Heart left ventricle (tissue), 16 donors: ENCODE results near the gene CTCFL. TPM values are rescaled to one million over a fixed set of nuclear protein-coding genes. Genes with fewer than 3 reads are reported as not detected.

Source experiments
- ATAC-seq, 4 donors: fragments of 200-7000 bp; cut with Tn5 transposase; one replicate each; pipeline ENCODE4 v1.9.1; 2020 to 2022; ENCODE audit warnings: moderate library complexity in 4 of 4, mild to moderate bottlenecking in 3 of 4, moderate number of reproducible peaks in 1 of 4
- DNase-seq, 5 donors: peaks; one replicate each; pipeline ENCODE4 v3.0.0-alpha.2; 2020
- H3K27ac ChIP-seq, 12 donors: fragments of 200-600 bp; sonication (generic) in 4 of 12; one replicate each; pipeline versions ENCODE4 v1.5.0 to v1.8.0; 2016 to 2022; ENCODE audit warnings: mild to moderate bottlenecking in 2 of 12
- H3K27me3 ChIP-seq, 9 donors: fragments of 200-600 bp; sonication (generic) in 2 of 9; one replicate each; pipeline versions ENCODE4 v1.5.1 to v1.8.0; 2016 to 2022; ENCODE audit warnings: mild to moderate bottlenecking in 3 of 9
- H3K36me3 ChIP-seq, 9 donors: fragments of 200-600 bp; sonication (generic) in 2 of 9; one replicate each; pipeline versions ENCODE4 v1.5.0 to v1.8.0; 2018 to 2022; ENCODE audit warnings: mild to moderate bottlenecking in 2 of 9
- H3K4me1 ChIP-seq, 12 donors: fragments of 200-600 bp; sonication (generic) in 4 of 12; one replicate each; pipeline versions ENCODE4 v1.5.0 to v1.8.0; 2016 to 2022; ENCODE audit warnings: mild to moderate bottlenecking in 3 of 12
- H3K4me3 ChIP-seq, 12 donors: fragments of 200-600 bp; sonication (generic) in 4 of 12; one replicate each; pipeline versions ENCODE4 v1.5.0 to v1.8.0; 2017 to 2022; ENCODE audit warnings: mild to moderate bottlenecking in 9 of 12, moderate library complexity in 4 of 12
- H3K9me3 ChIP-seq, 12 donors: fragments of 200-600 bp; sonication (generic) in 4 of 12; one replicate each; pipeline versions ENCODE4 v1.5.0 to v1.8.0; 2016 to 2022; ENCODE audit warnings: mild to moderate bottlenecking in 1 of 12
- POLR2A ChIP-seq, 2 donors: fragments of 450-650 bp; IDR thresholded peaks; one replicate each; pipeline ENCODE4 v1.6.1; 2017; ENCODE audit warnings: antibody characterized with exemption in 2 of 2, mild to moderate bottlenecking in 2 of 2, moderate library complexity in 2 of 2
- WGBS, 4 donors: extraction: QIAGEN DNeasy Blood & Tissue Kit in 2 of 4; methylation state at CpG; one replicate each; pipeline versions ENCODE4 v1.1.5 to v1.1.7; 2013 to 2018; 5-methylcytosine and 5-hydroxymethylcytosine counted together
- intact Hi-C, 10 donors: fragments of 100-400 bp; cut with DNase I; formaldehyde crosslinking; loops; one replicate each; pipeline versions ENCODE4 v1.11.1 to v1.14.2; 2022
- polyA plus RNA-seq, 2 donors: library from polyadenylated mRNA; stranded (reverse); fragments of 200-250 nt; gene quantifications; one replicate each; pipeline ENCODE4 v1.2.3, GENCODE V29; 2013
- total RNA-seq, 9 donors: library from RNA; depleted of rRNA in 2 of 9; stranded (reverse); fragments of >200 nt in 2 of 9; fragmentation: NEBNext Ultra II Directional in 3 of 9; extraction: Animal tissue kit (Norgen Biotek cat#: 25700) in 3 of 9; gene quantifications; one replicate each; pipeline versions ENCODE4 v1.1.0 to v1.2.4, GENCODE V29; 2016 to 2023
- TF ChIP-seq, protein P1 (sequence below), 12 donors: fragments of 200-600 bp; sonication (generic) in 4 of 12; IDR thresholded peaks; one replicate each; pipeline versions ENCODE4 v1.5.0 to v1.8.0; 2018 to 2022; ENCODE audit warnings: antibody characterized with exemption in 12 of 12, mild to moderate bottlenecking in 5 of 12
- donor health status: ischemic (EF 13 %, LVEDD 7.1; RV severe dilation, severe dysfunction).
- donor health status: healthy with polysubstance abuse.
- donor health status: DM: no; HTN: yes; CAD: no.
- donor health status: DM: no; HTN: no; CAD: no.
- donor health status: ischemic (EF 25% LVEDD 6.9; RV normal size, moderate dysfunction).
- donor health status: ischemic (EF 25% LVEDD 5.7; RV mildly dilated, moderate dysfunction).
- donor health status: healthy.
- donor health status: DM: yes; HTN: yes; CAD: no.
- donor health status: ischemic (EF 35%, LVEDD 5.7; RV mildly dilated, moderate dysfunction).
- donor health status: nonischemic (EF 11% LVEDD 7.7; RV severe dilation, severe dysfunction).
- donor health status: DM: yes; HTN: yes; CAD: no.
- donor health status: PGD.
- donor health status: ischemic (EF 29% LVEDD 5.4; RV normal size, mild dysfunction).
- donor health status: nonischemic (EF 23%, LVEDD 6.1; RV moderate dilation, normal function).

Gene CTCFL
- total and polyA plus RNA-seq, 11 donors: not detected

DNA sequence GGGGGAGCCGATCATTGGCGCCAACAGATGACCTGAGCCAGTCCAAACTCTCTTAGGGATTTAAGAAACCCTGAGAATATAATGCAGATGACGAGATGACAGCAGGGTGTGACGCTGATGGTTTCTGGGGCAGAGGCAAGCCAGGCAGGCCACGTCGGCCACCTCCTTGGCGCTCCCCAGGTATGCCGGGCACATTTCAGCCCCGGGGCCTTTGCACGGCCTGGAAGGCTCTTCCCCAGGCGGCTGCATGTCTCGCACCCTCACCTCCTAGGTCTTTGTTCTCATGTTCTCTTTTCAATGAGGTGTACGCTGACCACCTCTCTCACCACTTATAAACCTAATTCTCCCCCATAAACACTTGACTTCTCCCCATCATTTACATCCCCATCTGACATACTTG is 68.8 kb downstream of the CTCFL start:
- ATAC-seq (no peak), DNase-seq (no peak)
- Histone ChIP-seq H3K27me3 (no peaks in the 10 kb centered on the region), H3K9me3 (peaks cover 0 to 5% (median 0%) of the 10 kb centered on the region in 12 donors), H3K27ac (no peak overlapping the region), H3K36me3 (no peaks in the 10 kb centered on the region), H3K4me1 (peaks cover 0 to 55% (median 16%) of the 10 kb centered on the region in 12 donors), H3K4me3 (no peak overlapping the region)
- TF ChIP-seq, protein P1, sequence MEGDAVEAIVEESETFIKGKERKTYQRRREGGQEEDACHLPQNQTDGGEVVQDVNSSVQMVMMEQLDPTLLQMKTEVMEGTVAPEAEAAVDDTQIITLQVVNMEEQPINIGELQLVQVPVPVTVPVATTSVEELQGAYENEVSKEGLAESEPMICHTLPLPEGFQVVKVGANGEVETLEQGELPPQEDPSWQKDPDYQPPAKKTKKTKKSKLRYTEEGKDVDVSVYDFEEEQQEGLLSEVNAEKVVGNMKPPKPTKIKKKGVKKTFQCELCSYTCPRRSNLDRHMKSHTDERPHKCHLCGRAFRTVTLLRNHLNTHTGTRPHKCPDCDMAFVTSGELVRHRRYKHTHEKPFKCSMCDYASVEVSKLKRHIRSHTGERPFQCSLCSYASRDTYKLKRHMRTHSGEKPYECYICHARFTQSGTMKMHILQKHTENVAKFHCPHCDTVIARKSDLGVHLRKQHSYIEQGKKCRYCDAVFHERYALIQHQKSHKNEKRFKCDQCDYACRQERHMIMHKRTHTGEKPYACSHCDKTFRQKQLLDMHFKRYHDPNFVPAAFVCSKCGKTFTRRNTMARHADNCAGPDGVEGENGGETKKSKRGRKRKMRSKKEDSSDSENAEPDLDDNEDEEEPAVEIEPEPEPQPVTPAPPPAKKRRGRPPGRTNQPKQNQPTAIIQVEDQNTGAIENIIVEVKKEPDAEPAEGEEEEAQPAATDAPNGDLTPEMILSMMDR (IDR thresholded peaks at IDR 0.05): no peak
- no peak for TF ChIP-seq POLR2A (IDR thresholded peaks at IDR 0.05)
- WGBS, 4 donors: 90 to 96% (median 93%) methylated on average over 13 of the region's 13 CpGs
- intact Hi-C loops: no loop called here

DNA sequence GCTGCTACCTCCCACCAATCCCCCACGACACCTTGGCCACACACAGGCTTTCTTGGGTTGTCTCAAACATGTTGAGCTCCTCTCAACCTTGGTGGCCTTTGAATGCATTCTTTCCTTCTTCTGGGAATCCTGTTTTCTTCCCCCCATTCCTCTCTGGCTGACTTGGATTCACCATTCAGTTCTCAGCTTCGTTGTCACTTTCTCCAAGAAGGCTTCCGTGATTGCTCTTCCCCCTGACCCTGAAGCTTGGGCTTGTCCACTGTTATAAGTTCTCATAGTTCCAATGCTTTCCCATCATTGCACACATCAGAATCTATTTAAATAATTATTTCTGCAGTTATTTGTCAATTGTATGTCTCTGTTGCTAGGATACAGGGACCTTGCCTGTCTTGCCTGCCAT is 69.6 kb downstream of the CTCFL start:
- Histone ChIP-seq H3K36me3 (no peaks in the 10 kb centered on the region), H3K4me3 (no peak overlapping the region), H3K4me1 (peaks cover 0 to 57% (median 23%) of the 10 kb centered on the region in 12 donors), H3K27ac (no peak overlapping the region), H3K9me3 (peaks cover 0 to 5% (median 0%) of the 10 kb centered on the region in 12 donors), H3K27me3 (no peaks in the 10 kb centered on the region)
- intact Hi-C loops: no loop called here
- DNase-seq: no peak
- TF ChIP-seq, protein P1 (IDR thresholded peaks at IDR 0.05): no peak
- no peak for TF ChIP-seq POLR2A (IDR thresholded peaks at IDR 0.05)
- WGBS, 4 donors: 71 to 93% (median 81%) methylated on average over 3 of the region's 3 CpGs
- no peak for ATAC-seq

DNA sequence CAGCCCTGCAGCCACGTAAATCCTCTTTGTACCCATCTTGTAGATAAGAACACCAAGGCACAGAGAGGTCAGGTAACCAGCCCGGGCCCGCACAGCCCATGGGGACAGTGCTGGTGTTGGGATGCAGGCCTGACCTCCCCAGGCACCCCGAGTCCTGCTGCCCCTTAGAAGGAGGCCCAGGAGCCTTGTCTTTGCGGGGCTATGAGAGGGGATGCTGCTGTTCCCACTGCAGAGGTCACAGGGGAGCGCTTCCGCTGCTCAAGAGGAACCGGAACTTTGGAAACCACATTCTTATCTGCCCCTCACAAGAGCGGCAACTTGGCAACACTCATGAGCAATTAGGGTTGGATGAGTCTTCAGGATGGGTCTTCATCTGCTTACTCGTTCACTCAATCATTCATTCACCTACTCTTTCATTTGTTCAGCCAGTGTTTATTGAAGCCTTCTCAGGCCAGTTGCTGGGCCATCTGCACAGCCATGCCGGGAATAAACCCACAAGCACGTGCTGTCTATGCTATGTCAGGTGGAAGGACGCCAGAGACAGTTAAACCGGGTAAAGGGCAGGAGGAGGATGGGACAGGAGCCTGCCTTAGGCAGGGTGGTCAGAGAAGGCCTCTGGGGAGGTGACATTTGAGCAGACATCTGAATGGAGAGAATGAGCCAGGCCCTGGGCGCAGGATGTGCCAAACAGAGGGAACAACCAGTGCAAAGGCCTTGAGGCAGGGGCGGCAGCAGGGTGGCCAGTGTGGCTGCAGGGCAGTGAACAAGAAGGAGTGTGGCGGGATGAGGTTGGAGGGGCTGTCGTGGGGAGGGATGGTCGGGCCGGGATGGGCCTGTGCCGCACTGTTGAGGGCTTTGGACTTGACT is 72.9 kb downstream of the CTCFL start:
- TF ChIP-seq, protein P1 (IDR thresholded peaks at IDR 0.05): no peak
- TF ChIP-seq POLR2A (IDR thresholded peaks at IDR 0.05): no peak
- DNase-seq (peak in 3 of 5 donors; percentile 49 to 73 (median 62)), ATAC-seq (peak; percentile 61 to 81 (median 74))
- Histone ChIP-seq H3K27ac (peak overlapping the region in 8 of 12 donors; percentile 11 to 75 (median 54)), H3K9me3 (peaks cover 0 to 2% (median 0%) of the 10 kb centered on the region in 12 donors), H3K36me3 (no peaks in the 10 kb centered on the region), H3K27me3 (no peaks in the 10 kb centered on the region), H3K4me3 (no peak overlapping the region), H3K4me1 (peaks cover 0 to 37% (median 21%) of the 10 kb centered on the region in 12 donors)
- intact Hi-C loops: no loop called here
- WGBS, 4 donors: 68 to 76% (median 74%) methylated on average over 20 to 21 of the region's 21 CpGs

DNA sequence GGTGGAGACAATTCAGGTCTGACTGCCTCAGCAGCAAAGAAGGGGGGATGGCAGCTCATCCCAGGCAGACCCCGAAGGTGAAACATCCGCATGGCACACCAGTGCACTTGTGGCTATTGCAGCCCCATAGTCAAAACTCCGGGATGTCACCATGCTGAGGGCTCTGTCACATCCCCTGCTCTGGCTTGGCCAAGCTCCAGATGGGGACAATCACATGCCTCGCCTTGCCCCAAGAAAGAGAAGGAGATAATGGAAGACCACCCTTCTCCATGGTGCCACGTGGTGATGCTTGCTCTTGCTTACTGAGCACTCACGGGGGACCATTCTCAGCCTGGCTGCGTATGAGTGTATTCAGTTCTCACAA is 73.5 kb downstream of the CTCFL start:
- Histone ChIP-seq H3K27me3 (no peaks in the 10 kb centered on the region), H3K36me3 (no peaks in the 10 kb centered on the region), H3K4me3 (no peak overlapping the region), H3K9me3 (peaks cover 0 to 6% (median 0%) of the 10 kb centered on the region in 12 donors), H3K4me1 (peaks cover 0 to 37% (median 20%) of the 10 kb centered on the region in 12 donors), H3K27ac (peak overlapping the region in 5 of 12 donors; percentile 46 to 75 (median 65))
- ATAC-seq (no peak), DNase-seq (no peak)
- TF ChIP-seq, protein P1 (IDR thresholded peaks at IDR 0.05): no peak
- no peak for TF ChIP-seq POLR2A (IDR thresholded peaks at IDR 0.05)
- intact Hi-C loops: no loop called here
- WGBS, 4 donors: 84 to 95% (median 87%) methylated on average over 4 to 7 of the region's 7 CpGs
